ENCODE results near the gene CHN2.
A peak's percentile ranks its signal among the peaks of the same experiment; 100 is the strongest.
"Not testable (repeated sequence)": the region's sequence is repeated elsewhere in the genome, so short reads cannot be mapped to it uniquely, and the experiment has no call there.

Gene CHN2

DNA sequence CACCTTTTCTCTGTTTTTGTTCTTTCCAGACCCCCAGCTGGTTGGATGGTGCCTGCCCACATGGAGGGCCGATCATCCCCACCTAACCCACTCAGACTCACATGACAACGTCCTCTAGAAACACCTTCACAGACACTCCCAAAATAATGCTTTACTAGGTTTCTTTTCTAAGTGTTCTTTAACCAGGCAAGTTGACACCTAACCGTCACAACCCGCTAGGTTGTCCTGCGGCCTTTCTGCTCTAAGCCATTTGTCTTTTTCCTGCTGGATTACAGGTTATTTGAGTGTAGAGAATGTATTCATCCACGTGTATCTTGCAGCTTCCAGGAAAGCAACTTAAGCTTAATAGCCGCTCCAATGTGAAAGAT lies 54.8 kb downstream of the CHN2 start:
- Histone ChIP-seq H3K27me3 (ENCODE audit: control insufficient read depth in 1 of 2, insufficient read depth in 2 of 2, low read length in 2 of 2) (no peaks in the 10 kb centered on the region), H3K9me3 (ENCODE audit: control insufficient read depth in 1 of 2, low read length in 2 of 2) (no peaks in the 10 kb centered on the region), H3K36me3 (ENCODE audit: control insufficient read depth in 1 of 2, insufficient read depth in 2 of 2, low read length in 2 of 2) (no peaks in the 10 kb centered on the region), H3K4me1 (ENCODE audit: control insufficient read depth in 1 of 2, insufficient read depth in 2 of 2, low read length in 2 of 2) (peaks cover 13 to 14% of the 10 kb centered on the region in 2 donors), H3K4me3 (ENCODE audit: low read depth in 1 of 2, low read length in 2 of 2) (no peak overlapping the region), H3K9ac (ENCODE audit: low read depth in 1 of 2, low read length in 2 of 2) (no peak overlapping the region), H3K27ac (ENCODE audit: low read depth, low read length) (no peak overlapping the region)

DNA sequence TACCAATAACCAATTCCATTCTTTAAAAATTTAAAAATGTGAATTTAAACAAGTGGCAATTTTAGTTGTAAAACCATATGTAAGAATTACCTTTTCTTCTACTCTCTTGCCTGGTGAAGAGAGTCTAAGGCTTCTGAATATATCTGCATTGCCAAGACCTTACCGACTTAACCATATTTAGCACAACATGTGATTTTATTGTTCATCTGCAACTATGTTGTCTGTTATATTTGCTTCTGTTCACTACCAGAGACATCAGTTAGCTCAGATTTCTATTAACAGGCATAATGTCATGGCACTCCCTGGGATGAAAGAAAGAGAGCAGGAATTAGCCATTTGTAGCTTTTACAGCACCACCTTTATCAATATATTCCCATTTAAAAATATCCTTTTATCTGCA lies 55.3 kb downstream of the CHN2 start:
- H3K4me3 ChIP-seq (ENCODE audit: low read depth in 1 of 2, low read length in 2 of 2) = no peak overlapping the region
- no peaks in the 10 kb centered on the region for H3K27me3 ChIP-seq (ENCODE audit: control insufficient read depth in 1 of 2, insufficient read depth in 2 of 2, low read length in 2 of 2)
- H3K9ac ChIP-seq (ENCODE audit: low read depth in 1 of 2, low read length in 2 of 2) = no peak overlapping the region
- H3K9me3 ChIP-seq (ENCODE audit: control insufficient read depth in 1 of 2, low read length in 2 of 2) = no peaks in the 10 kb centered on the region
- H3K36me3 ChIP-seq (ENCODE audit: control insufficient read depth in 1 of 2, insufficient read depth in 2 of 2, low read length in 2 of 2) = no peaks in the 10 kb centered on the region
- H3K27ac ChIP-seq (ENCODE audit: low read depth, low read length) = no peak overlapping the region
- peaks cover 16% of the 10 kb centered on the region in 2 donors for H3K4me1 ChIP-seq (ENCODE audit: control insufficient read depth in 1 of 2, insufficient read depth in 2 of 2, low read length in 2 of 2)

DNA sequence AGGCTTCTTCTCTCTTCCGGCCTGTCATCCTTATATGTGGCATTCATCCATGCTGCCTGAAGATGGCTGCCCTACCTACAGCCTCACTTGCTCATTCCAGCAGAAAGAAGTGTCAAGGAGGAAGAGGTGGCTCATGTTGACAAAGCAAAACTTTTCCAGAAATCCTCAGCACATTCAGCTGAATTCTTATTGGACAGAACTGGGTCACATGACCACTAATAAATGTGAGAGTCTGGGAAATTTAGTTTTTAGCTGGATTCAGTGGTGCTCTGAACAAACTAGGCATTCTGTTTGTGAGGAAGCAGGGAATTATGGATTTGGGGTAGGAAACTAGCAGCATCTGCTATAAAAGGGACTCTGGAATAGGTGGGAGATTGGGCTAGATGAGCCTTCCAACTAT lies 58.6 kb downstream of the CHN2 start:
- no peak overlapping the region for H3K27ac ChIP-seq (ENCODE audit: low read depth, low read length)
- H3K4me1 ChIP-seq (ENCODE audit: control insufficient read depth in 1 of 2, insufficient read depth in 2 of 2, low read length in 2 of 2) = peaks cover 28 to 36% of the 10 kb centered on the region in 2 donors
- no peak overlapping the region for H3K9ac ChIP-seq (ENCODE audit: low read depth in 1 of 2, low read length in 2 of 2)
- H3K27me3 ChIP-seq (ENCODE audit: control insufficient read depth in 1 of 2, insufficient read depth in 2 of 2, low read length in 2 of 2) = no peaks in the 10 kb centered on the region
- H3K4me3 ChIP-seq (ENCODE audit: low read depth in 1 of 2, low read length in 2 of 2) = no peak overlapping the region
- no peaks in the 10 kb centered on the region for H3K9me3 ChIP-seq (ENCODE audit: control insufficient read depth in 1 of 2, low read length in 2 of 2)
- no peaks in the 10 kb centered on the region for H3K36me3 ChIP-seq (ENCODE audit: control insufficient read depth in 1 of 2, insufficient read depth in 2 of 2, low read length in 2 of 2)

DNA sequence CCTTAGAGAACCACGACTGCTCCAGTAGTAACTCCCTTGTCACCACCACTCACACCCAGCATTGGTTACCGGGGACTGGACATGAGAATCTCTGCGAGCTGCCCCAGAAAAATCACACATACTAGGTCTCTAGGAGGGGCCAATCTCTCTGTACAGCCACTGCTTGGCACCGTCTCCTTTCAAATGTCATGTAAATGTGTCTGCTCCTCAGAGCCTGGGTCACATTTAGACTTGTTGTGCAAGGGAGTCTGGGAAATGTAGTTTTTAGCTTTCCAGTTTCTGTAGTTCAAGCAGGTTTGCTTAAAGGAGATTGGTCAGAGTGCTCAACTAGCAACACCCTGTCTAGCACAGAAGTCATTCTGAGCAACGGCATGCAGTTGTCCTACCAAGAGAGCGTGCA lies 60.0 kb downstream of the CHN2 start:
- H3K4me3 ChIP-seq (ENCODE audit: low read depth in 1 of 2, low read length in 2 of 2) = no peak overlapping the region
- peaks cover 22 to 23% of the 10 kb centered on the region in 2 donors for H3K4me1 ChIP-seq (ENCODE audit: control insufficient read depth in 1 of 2, insufficient read depth in 2 of 2, low read length in 2 of 2)
- no peaks in the 10 kb centered on the region for H3K27me3 ChIP-seq (ENCODE audit: control insufficient read depth in 1 of 2, insufficient read depth in 2 of 2, low read length in 2 of 2)
- no peaks in the 10 kb centered on the region for H3K9me3 ChIP-seq (ENCODE audit: control insufficient read depth in 1 of 2, low read length in 2 of 2)
- no peak overlapping the region for H3K9ac ChIP-seq (ENCODE audit: low read depth in 1 of 2, low read length in 2 of 2)
- H3K27ac ChIP-seq (ENCODE audit: low read depth, low read length) = no peak overlapping the region
- no peaks in the 10 kb centered on the region for H3K36me3 ChIP-seq (ENCODE audit: control insufficient read depth in 1 of 2, insufficient read depth in 2 of 2, low read length in 2 of 2)

DNA sequence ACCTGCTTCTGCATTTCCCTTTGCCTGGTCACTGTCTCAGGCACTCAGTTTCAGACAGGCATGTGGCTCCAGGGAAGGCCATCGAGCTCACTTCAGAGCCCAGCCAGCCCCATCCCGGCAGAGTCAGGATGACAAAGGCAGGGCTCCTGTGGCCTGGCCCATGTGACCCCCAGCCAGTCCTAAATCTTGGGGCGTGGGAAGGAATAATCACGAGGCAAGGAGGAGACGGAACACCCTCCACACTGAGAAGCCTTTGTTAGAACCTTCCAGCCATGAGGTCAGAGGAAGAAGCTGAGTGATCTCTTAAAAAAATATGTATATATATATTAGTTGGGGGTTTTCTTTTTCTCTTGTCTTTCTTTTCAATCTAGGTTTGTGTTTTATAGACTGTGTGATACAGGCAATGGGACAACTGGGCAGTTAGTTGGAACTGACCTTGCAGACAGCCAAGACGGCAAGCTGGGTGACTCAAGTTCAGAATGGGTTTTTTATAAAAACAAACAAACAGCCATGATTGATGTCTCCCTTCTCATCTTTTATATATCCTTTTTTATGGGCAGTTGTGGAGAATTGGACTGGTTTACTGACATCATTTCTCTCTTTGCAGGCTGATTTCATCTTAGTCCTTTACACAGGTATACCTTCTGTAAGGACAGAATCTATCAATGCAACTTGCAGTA lies 60.8 kb downstream of the CHN2 start:
- Histone ChIP-seq H3K4me3 (ENCODE audit: low read depth in 1 of 2, low read length in 2 of 2) (peak overlapping the region in 1 of 2 donors; percentile 1), H3K27ac (ENCODE audit: low read depth, low read length) (no peak overlapping the region), H3K9ac (ENCODE audit: low read depth in 1 of 2, low read length in 2 of 2) (no peak overlapping the region), H3K27me3 (ENCODE audit: control insufficient read depth in 1 of 2, insufficient read depth in 2 of 2, low read length in 2 of 2) (no peaks in the 10 kb centered on the region), H3K9me3 (ENCODE audit: control insufficient read depth in 1 of 2, low read length in 2 of 2) (no peaks in the 10 kb centered on the region), H3K4me1 (ENCODE audit: control insufficient read depth in 1 of 2, insufficient read depth in 2 of 2, low read length in 2 of 2) (peaks cover 22% of the 10 kb centered on the region in 2 donors), H3K36me3 (ENCODE audit: control insufficient read depth in 1 of 2, insufficient read depth in 2 of 2, low read length in 2 of 2) (no peaks in the 10 kb centered on the region)

DNA sequence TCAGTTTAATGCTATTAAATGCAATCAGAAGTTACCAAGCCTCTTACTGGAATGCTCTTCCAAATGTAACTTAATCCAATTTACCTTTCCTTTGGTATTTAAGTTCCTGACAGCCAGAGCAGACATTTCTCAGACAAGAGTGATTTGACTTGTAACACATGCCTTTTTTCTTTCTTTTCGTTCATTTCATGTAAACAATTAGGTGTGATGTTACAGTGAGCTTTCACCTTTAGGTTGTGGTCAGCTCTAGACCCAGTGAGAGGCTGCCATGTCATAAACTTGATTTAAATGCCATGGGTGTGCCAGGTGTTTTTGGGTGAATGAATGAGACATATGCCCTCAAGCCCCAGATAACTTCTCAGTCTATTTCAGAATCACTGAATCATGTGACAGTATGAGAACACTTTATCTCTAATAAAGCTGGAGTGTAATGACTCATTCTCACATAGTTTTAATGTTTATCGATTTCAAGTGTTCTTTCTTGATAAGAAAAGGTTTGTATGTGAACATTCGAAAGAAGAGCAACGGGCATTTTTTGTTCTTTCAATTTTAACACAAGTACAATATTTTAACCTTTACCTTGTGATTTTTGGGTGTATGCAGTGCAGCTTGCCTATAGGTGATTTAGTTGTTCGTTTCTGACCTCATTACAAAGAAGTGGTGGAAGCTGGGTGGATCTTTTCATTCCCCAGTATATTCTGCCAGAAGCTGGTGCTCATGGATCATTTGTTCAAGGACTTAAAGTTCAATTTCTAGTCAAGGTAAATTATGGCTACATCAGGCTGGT lies 61.5 kb downstream of the CHN2 start:
- Histone ChIP-seq H3K4me1 (ENCODE audit: control insufficient read depth in 1 of 2, insufficient read depth in 2 of 2, low read length in 2 of 2) (peaks cover 22% of the 10 kb centered on the region in 2 donors), H3K9ac (ENCODE audit: low read depth in 1 of 2, low read length in 2 of 2) (no peak overlapping the region), H3K4me3 (ENCODE audit: low read depth in 1 of 2, low read length in 2 of 2) (peak overlapping the region in 1 of 2 donors; percentile 3), H3K36me3 (ENCODE audit: control insufficient read depth in 1 of 2, insufficient read depth in 2 of 2, low read length in 2 of 2) (no peaks in the 10 kb centered on the region), H3K27ac (ENCODE audit: low read depth, low read length) (no peak overlapping the region), H3K27me3 (ENCODE audit: control insufficient read depth in 1 of 2, insufficient read depth in 2 of 2, low read length in 2 of 2) (no peaks in the 10 kb centered on the region), H3K9me3 (ENCODE audit: control insufficient read depth in 1 of 2, low read length in 2 of 2) (no peaks in the 10 kb centered on the region)

DNA sequence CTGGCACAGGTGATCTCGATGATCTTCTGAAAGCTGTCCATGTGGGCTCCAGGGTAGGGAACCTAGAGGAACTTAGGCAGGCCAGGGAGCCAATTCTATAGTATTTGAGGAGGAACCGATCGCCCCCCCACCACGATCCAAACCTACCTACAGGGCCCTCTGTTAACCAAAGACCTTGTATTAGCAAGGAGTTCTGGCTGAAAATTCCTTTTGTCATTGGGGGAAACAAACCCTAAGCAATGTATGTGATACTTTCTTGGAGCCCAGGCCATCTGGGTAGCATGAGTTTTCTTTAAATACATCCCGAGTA lies 62.1 kb downstream of the CHN2 start:
- H3K9me3 ChIP-seq (ENCODE audit: control insufficient read depth in 1 of 2, low read length in 2 of 2) = no peaks in the 10 kb centered on the region
- H3K4me3 ChIP-seq (ENCODE audit: low read depth in 1 of 2, low read length in 2 of 2) = peak overlapping the region in 1 of 2 donors; percentile 3
- H3K9ac ChIP-seq (ENCODE audit: low read depth in 1 of 2, low read length in 2 of 2) = no peak overlapping the region
- H3K27me3 ChIP-seq (ENCODE audit: control insufficient read depth in 1 of 2, insufficient read depth in 2 of 2, low read length in 2 of 2) = no peaks in the 10 kb centered on the region
- no peak overlapping the region for H3K27ac ChIP-seq (ENCODE audit: low read depth, low read length)
- H3K36me3 ChIP-seq (ENCODE audit: control insufficient read depth in 1 of 2, insufficient read depth in 2 of 2, low read length in 2 of 2) = no peaks in the 10 kb centered on the region
- H3K4me1 ChIP-seq (ENCODE audit: control insufficient read depth in 1 of 2, insufficient read depth in 2 of 2, low read length in 2 of 2) = peaks cover 22% of the 10 kb centered on the region in 2 donors

DNA sequence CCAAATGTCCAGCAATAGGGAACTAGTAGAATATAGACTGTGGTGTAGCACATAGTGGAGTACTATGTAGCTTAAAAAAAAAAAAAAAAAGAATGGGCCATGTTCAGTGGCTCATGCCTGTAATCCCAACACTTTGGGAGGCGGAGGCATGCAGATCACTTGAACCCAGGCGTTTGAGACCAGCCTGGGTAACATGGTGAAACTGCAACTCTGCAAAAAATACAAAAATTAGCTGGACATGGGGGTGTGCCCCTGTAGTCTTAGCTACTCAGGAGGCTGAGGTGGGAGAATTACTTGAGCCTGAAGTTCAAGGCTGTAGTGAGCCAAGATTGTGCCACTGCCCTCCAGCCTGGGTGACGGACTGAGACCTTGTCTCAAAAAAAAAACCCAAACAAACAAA lies 64.4 kb downstream of the CHN2 start:
- H3K4me1 ChIP-seq (ENCODE audit: control insufficient read depth in 1 of 2, insufficient read depth in 2 of 2, low read length in 2 of 2) = peaks cover 22% of the 10 kb centered on the region in 2 donors
- H3K9ac ChIP-seq (ENCODE audit: low read depth in 1 of 2, low read length in 2 of 2) = no peak overlapping the region
- H3K27ac ChIP-seq (ENCODE audit: low read depth, low read length) = no peak overlapping the region
- no peaks in the 10 kb centered on the region for H3K36me3 ChIP-seq (ENCODE audit: control insufficient read depth in 1 of 2, insufficient read depth in 2 of 2, low read length in 2 of 2)
- H3K27me3 ChIP-seq (ENCODE audit: control insufficient read depth in 1 of 2, insufficient read depth in 2 of 2, low read length in 2 of 2) = no peaks in the 10 kb centered on the region
- H3K9me3 ChIP-seq (ENCODE audit: control insufficient read depth in 1 of 2, low read length in 2 of 2) = no peaks in the 10 kb centered on the region
- no peak overlapping the region for H3K4me3 ChIP-seq (ENCODE audit: low read depth in 1 of 2, low read length in 2 of 2)

DNA sequence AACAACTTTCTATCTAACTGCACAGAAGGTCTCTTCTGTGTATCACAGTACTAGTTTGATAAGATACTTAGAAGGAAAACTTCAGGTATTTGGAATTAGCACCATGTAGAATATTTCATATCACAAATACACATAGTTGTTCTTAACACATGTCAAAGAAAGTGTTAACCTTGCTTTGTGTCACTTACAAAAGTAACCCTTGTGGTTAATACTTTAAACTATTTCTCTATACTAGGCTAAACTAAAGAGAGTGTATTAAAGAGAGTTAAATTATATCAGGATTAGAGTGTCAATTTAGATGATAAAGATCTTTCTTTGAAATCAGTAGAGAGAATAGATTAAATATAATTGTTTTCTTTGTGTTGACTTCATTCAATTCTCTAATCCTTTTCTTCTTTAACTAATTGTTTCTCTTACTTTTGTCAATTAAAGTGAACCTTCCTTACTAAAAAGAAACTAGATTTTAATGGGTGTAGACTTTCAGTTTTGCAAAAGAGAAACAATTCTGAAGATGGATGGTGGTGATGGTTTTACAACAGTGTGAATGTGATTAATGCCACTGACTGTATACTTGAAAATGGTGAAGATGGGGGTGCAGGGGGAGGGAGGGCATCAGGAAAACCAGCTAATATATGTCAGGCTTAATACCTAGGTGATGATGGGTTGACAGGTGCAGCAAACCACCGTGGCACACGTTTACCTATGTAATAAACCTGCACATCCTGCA lies 67.8 kb downstream of the CHN2 start:
- no peaks in the 10 kb centered on the region for H3K36me3 ChIP-seq (ENCODE audit: control insufficient read depth in 1 of 2, insufficient read depth in 2 of 2, low read length in 2 of 2)
- no peaks in the 10 kb centered on the region for H3K9me3 ChIP-seq (ENCODE audit: control insufficient read depth in 1 of 2, low read length in 2 of 2)
- no peak overlapping the region for H3K4me3 ChIP-seq (ENCODE audit: low read depth in 1 of 2, low read length in 2 of 2)
- H3K27me3 ChIP-seq (ENCODE audit: control insufficient read depth in 1 of 2, insufficient read depth in 2 of 2, low read length in 2 of 2) = no peaks in the 10 kb centered on the region
- H3K4me1 ChIP-seq (ENCODE audit: control insufficient read depth in 1 of 2, insufficient read depth in 2 of 2, low read length in 2 of 2) = peaks cover 2 to 6% of the 10 kb centered on the region in 2 donors
- H3K27ac ChIP-seq (ENCODE audit: low read depth, low read length) = no peak overlapping the region
- H3K9ac ChIP-seq (ENCODE audit: low read depth in 1 of 2, low read length in 2 of 2) = no peak overlapping the region

DNA sequence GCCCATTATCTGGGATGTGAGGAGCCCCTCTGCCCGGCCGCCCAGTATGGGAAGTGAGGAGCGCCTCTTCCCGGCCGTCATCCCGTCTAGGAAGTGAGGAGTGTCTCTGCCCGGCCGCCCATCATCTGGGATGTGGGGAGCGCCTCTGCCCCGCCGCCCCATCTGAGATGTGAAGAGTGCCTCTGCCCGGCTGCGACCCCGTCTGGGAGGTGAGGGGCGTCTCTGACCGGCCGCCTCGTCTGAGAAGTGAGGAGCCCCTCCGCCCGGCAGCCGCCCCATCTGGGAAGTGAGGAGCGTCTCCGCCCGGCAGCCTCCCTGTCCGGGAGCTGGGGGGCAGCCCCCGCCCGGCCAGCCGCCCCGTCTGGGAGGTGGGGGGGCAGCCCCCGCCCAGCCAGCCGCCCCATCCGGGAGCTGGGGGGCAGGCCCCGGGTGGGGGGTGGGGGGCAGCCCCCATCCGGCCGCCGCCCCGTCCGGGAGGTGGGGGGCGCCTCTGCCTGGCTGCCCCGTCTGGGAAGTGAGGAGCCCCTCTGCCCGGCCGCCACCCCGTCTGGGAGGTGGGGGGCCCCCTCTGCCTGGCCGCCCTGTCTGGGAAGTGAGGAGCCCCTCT lies 69.1 kb downstream of the CHN2 start:
- not testable (repeated sequence) for H3K27ac ChIP-seq (ENCODE audit: low read depth, low read length); H3K9ac ChIP-seq (ENCODE audit: low read depth in 1 of 2, low read length in 2 of 2); H3K4me3 ChIP-seq (ENCODE audit: low read depth in 1 of 2, low read length in 2 of 2); H3K9me3 ChIP-seq (ENCODE audit: control insufficient read depth in 1 of 2, low read length in 2 of 2); H3K36me3 ChIP-seq (ENCODE audit: control insufficient read depth in 1 of 2, insufficient read depth in 2 of 2, low read length in 2 of 2); H3K27me3 ChIP-seq (ENCODE audit: control insufficient read depth in 1 of 2, insufficient read depth in 2 of 2, low read length in 2 of 2)
- H3K4me1 ChIP-seq (ENCODE audit: control insufficient read depth in 1 of 2, insufficient read depth in 2 of 2, low read length in 2 of 2) = peaks cover 14 to 15% of the 10 kb centered on the region in 2 donors
